HEK293 (cell line): ENCODE measurements around the gene ENTPD3.

Experiments used
- CTCF ChIA-PET: fragments of 350-600 bp; formaldehyde crosslinking; extraction: SDS; loops from one replicate; lab custom pipeline; 2021; ENCODE audit warnings: antibody characterized with exemption; lab: Yijun Ruan, JAX
- POLR2A ChIA-PET: fragments of 300-600 bp; formaldehyde crosslinking; extraction: SDS; loops from one replicate; lab custom pipeline; 2020; ENCODE audit warnings: antibody characterized with exemption, inconsistent platforms; lab: Yijun Ruan, JAX
- H3K27ac ChIP-seq: fragments of 200-500 bp; sonication (Bioruptor generic); 2 replicates; pipeline ENCODE4 v1.5.1; 2014; ENCODE audit warnings: low read depth, low read length, control low read depth, inconsistent platforms; ENCODE audit errors: extremely low read depth
- H3K36me3 ChIP-seq, 2 experiments: fragments of 200-500 bp in 1 of 2; sonication (Bioruptor generic) in 1 of 2; 1 replicate in 1 of 2; 2 replicates in 1 of 2; pipeline ENCODE4 v1.5.1; 2014 to 2017; ENCODE audit warnings: inconsistent platforms in 2 of 2, low read length in 2 of 2; ENCODE audit not compliant: control insufficient read depth in 2 of 2, insufficient read depth in 1 of 2
- H3K4me1 ChIP-seq: fragments of 200-500 bp; sonication (Bioruptor generic); 2 replicates; pipeline ENCODE4 v1.5.1; 2014; ENCODE audit warnings: mild to moderate bottlenecking, low read length, inconsistent platforms; ENCODE audit not compliant: control insufficient read depth, insufficient read depth
- H3K4me3 ChIP-seq: 2 replicates; pipeline ENCODE4 v1.5.1; 2011; ENCODE audit warnings: low read depth, mild to moderate bottlenecking, control low read depth, low read length, moderate library complexity
- H3K9me3 ChIP-seq: fragments of 200-500 bp; sonication (Bioruptor generic); 2 replicates; pipeline ENCODE4 v1.5.1; 2014; ENCODE audit warnings: low read depth, low read length, inconsistent platforms; ENCODE audit not compliant: control insufficient read depth, insufficient read depth
- BCL11B ChIP-seq: fragments of 450-650 bp; formaldehyde crosslinking; IDR thresholded peaks from 2 replicates; pipeline ENCODE4 v1.5.1; 2016; ENCODE audit warnings: low read depth, missing biosample characterization, missing genetic modification characterization
- GLI2 ChIP-seq: fragments of 450-650 bp; formaldehyde crosslinking; IDR thresholded peaks from 2 replicates; pipeline ENCODE4; 2017; ENCODE audit warnings: missing biosample characterization, missing genetic modification characterization, low read depth, borderline replicate concordance
- INSM2 ChIP-seq: fragments of 450-650 bp; formaldehyde crosslinking; IDR thresholded peaks from 2 replicates; pipeline ENCODE4 v1.5.1; 2016; ENCODE audit warnings: missing biosample characterization, missing genetic modification characterization
- PRDM6 ChIP-seq: fragments of 450-650 bp; formaldehyde crosslinking; IDR thresholded peaks from 2 replicates; pipeline ENCODE4 v1.5.1; 2017; ENCODE audit warnings: missing biosample characterization, missing genetic modification characterization
- YY2 ChIP-seq: fragments of 450-650 bp; formaldehyde crosslinking; IDR thresholded peaks from 2 replicates; pipeline ENCODE4 v1.5.1; 2016; ENCODE audit warnings: missing biosample characterization, missing genetic modification characterization
- ZNF112 ChIP-seq: fragments of 450-650 bp; formaldehyde crosslinking; IDR thresholded peaks from 2 replicates; pipeline ENCODE4 v1.5.0; 2017; ENCODE audit warnings: missing biosample characterization, missing genetic modification characterization
- ZNF132 ChIP-seq: fragments of 450-650 bp; formaldehyde crosslinking; IDR thresholded peaks from 2 replicates; pipeline ENCODE4 v1.5.1; 2017; ENCODE audit warnings: missing biosample characterization, missing genetic modification characterization, borderline replicate concordance
- ZNF155 ChIP-seq: fragments of 450-650 bp; formaldehyde crosslinking; IDR thresholded peaks from 2 replicates; pipeline ENCODE4 v1.5.1; 2016; ENCODE audit warnings: missing biosample characterization, missing genetic modification characterization
- ZNF266 ChIP-seq: fragments of 450-650 bp; formaldehyde crosslinking; IDR thresholded peaks from 2 replicates; pipeline ENCODE4 v1.5.1; 2016; ENCODE audit warnings: missing biosample characterization, missing genetic modification characterization, low read depth
- ZNF350 ChIP-seq: fragments of 450-650 bp; formaldehyde crosslinking; IDR thresholded peaks from 2 replicates; pipeline ENCODE4 v1.5.0; 2017; ENCODE audit warnings: missing biosample characterization, mild to moderate bottlenecking, missing genetic modification characterization
- ZNF473 ChIP-seq: fragments of 450-650 bp; formaldehyde crosslinking; IDR thresholded peaks from 2 replicates; pipeline ENCODE4 v1.5.1; 2017; ENCODE audit warnings: missing biosample characterization, missing genetic modification characterization
- ZNF488 ChIP-seq: fragments of 450-650 bp; formaldehyde crosslinking; IDR thresholded peaks from 2 replicates; pipeline ENCODE4 v1.5.1; 2016; ENCODE audit warnings: missing biosample characterization, missing genetic modification characterization
- ZNF521 ChIP-seq: fragments of 450-650 bp; formaldehyde crosslinking; IDR thresholded peaks from 2 replicates; pipeline ENCODE4 v1.5.1; 2017; ENCODE audit warnings: missing biosample characterization, mild to moderate bottlenecking, missing genetic modification characterization
- ZNF571 ChIP-seq: fragments of 450-650 bp; formaldehyde crosslinking; IDR thresholded peaks from 2 replicates; pipeline ENCODE4 v1.5.0; 2017; ENCODE audit warnings: missing biosample characterization, missing genetic modification characterization
- ZNF600 ChIP-seq: fragments of 450-650 bp; formaldehyde crosslinking; IDR thresholded peaks from 2 replicates; pipeline ENCODE4 v1.5.1; 2016; ENCODE audit warnings: missing biosample characterization, missing genetic modification characterization
- ZNF660 ChIP-seq: fragments of 450-650 bp; IDR thresholded peaks from 2 replicates; pipeline ENCODE4 v1.5.1; 2018; ENCODE audit warnings: missing biosample characterization, mild to moderate bottlenecking, missing genetic modification characterization
- ZNF843 ChIP-seq: fragments of 450-650 bp; formaldehyde crosslinking; IDR thresholded peaks from 2 replicates; pipeline ENCODE4 v1.5.1; 2016; ENCODE audit warnings: missing biosample characterization, missing genetic modification characterization
- ZSCAN23 ChIP-seq: fragments of 450-650 bp; formaldehyde crosslinking; IDR thresholded peaks from 2 replicates; pipeline ENCODE4 v1.5.1; 2016; ENCODE audit warnings: missing biosample characterization, missing genetic modification characterization
- TF ChIP-seq, protein P1 (sequence below): fragments of 450-650 bp; formaldehyde crosslinking; IDR thresholded peaks from 2 replicates; pipeline ENCODE4 v1.5.1; 2016; ENCODE audit warnings: missing biosample characterization, missing genetic modification characterization
- TF ChIP-seq, protein P2 (sequence below): fragments of 450-650 bp; formaldehyde crosslinking; IDR thresholded peaks from 2 replicates; pipeline ENCODE4 v1.5.1; 2016; ENCODE audit warnings: missing biosample characterization, missing genetic modification characterization
- TF ChIP-seq, protein P3 (sequence below): fragments of 450-650 bp; formaldehyde crosslinking; IDR thresholded peaks from 2 replicates; pipeline ENCODE4 v1.5.1; 2016; ENCODE audit warnings: missing biosample characterization, missing genetic modification characterization

ENTPD3 gene

DNA sequence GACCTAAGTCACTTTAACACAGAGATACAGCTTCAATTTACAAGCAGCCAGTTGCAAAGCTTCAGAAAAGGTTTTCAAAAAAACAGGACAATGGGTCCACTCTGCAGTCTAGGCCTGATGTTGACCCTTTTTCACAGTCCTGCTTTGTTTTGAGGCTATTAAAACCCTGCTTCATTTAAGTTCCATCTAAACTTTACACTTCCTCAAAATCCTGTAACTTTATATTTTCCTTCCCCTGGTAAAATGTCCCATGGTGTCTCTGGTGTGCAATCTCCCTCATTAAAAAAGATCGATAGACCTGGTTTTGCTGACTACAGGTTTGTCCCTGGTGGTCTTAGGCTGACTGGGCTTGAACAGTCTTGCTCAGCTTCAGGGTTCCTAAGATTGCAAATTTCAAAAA lies 65.1 kb downstream of the ENTPD3 start:
- peaks cover 0 to 3% of the 10 kb centered on the region in 2 experiments; a peak in 1 of 3 replicates for H3K36me3 ChIP-seq
- POLR2A ChIA-PET, result interaction anchor here (0.6 to 1.8 kb wide), 3 partner anchors 60 to 242 kb away, joined by 3 to 7 read pairs (median 6); partner anchors contain the start of gene ZNF621
- TF ChIP-seq ZNF571 (tag by site-specific recombination) (no peak), ZNF155 (tag by site-specific recombination) (no peak), ZNF132 (tag by site-specific recombination) (no peak), ZNF350 (no peak), ZNF521 (tag by site-specific recombination) (no peak), ZNF660 (no peak), ZNF600 (tag by site-specific recombination) (no peak), ZNF266 (no peak), ZNF473 (no peak), ZNF112 (no peak), ZNF488 (tag by site-specific recombination) (no peak), YY2 (no peak), BCL11B (no peak)
- TF ChIP-seq, protein P1, sequence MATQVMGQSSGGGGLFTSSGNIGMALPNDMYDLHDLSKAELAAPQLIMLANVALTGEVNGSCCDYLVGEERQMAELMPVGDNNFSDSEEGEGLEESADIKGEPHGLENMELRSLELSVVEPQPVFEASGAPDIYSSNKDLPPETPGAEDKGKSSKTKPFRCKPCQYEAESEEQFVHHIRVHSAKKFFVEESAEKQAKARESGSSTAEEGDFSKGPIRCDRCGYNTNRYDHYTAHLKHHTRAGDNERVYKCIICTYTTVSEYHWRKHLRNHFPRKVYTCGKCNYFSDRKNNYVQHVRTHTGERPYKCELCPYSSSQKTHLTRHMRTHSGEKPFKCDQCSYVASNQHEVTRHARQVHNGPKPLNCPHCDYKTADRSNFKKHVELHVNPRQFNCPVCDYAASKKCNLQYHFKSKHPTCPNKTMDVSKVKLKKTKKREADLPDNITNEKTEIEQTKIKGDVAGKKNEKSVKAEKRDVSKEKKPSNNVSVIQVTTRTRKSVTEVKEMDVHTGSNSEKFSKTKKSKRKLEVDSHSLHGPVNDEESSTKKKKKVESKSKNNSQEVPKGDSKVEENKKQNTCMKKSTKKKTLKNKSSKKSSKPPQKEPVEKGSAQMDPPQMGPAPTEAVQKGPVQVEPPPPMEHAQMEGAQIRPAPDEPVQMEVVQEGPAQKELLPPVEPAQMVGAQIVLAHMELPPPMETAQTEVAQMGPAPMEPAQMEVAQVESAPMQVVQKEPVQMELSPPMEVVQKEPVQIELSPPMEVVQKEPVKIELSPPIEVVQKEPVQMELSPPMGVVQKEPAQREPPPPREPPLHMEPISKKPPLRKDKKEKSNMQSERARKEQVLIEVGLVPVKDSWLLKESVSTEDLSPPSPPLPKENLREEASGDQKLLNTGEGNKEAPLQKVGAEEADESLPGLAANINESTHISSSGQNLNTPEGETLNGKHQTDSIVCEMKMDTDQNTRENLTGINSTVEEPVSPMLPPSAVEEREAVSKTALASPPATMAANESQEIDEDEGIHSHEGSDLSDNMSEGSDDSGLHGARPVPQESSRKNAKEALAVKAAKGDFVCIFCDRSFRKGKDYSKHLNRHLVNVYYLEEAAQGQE, result no peak
- TF ChIP-seq, protein P2, sequence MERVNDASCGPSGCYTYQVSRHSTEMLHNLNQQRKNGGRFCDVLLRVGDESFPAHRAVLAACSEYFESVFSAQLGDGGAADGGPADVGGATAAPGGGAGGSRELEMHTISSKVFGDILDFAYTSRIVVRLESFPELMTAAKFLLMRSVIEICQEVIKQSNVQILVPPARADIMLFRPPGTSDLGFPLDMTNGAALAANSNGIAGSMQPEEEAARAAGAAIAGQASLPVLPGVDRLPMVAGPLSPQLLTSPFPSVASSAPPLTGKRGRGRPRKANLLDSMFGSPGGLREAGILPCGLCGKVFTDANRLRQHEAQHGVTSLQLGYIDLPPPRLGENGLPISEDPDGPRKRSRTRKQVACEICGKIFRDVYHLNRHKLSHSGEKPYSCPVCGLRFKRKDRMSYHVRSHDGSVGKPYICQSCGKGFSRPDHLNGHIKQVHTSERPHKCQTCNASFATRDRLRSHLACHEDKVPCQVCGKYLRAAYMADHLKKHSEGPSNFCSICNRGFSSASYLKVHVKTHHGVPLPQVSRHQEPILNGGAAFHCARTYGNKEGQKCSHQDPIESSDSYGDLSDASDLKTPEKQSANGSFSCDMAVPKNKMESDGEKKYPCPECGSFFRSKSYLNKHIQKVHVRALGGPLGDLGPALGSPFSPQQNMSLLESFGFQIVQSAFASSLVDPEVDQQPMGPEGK (tag by site-specific recombination), result no peak
- CTCF ChIA-PET, result interaction anchor here (0.6 kb wide), 1 partner anchor 143 kb away, joined by 4 read pairs; no protein-coding TSS in a partner anchor
- H3K4me1 ChIP-seq, result no peaks in the 10 kb centered on the region
- H3K27ac ChIP-seq, result no peak overlapping the region
- no peaks in the 10 kb centered on the region for H3K9me3 ChIP-seq
- H3K4me3 ChIP-seq, result no peak overlapping the region

DNA sequence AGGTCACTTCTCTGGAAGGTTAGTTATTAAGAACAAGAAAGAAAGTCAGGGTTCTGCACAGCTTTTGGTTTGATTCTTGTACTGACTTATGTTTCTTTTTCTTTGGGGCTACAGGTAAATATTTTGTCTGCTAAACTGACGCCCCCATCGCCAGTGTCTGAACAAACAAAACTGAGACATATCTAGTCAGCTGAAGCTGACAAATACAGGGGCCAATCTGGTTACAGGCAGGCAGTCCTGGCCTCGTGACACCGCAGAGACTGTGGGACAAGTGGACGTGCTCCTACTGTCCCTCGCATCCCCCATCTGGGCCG lies 65.5 kb downstream of the ENTPD3 start:
- CTCF ChIA-PET, result interaction anchor here (1.0 kb wide), 1 partner anchor 125 kb away, joined by 3 read pairs; no protein-coding TSS in a partner anchor
- Histone ChIP-seq H3K4me3 (peak overlapping the region; percentile 83), H3K27ac (peak overlapping the region; percentile 35; the same call in 1 of the 2 replicates), H3K9me3 (no peaks in the 10 kb centered on the region), H3K4me1 (no peaks in the 10 kb centered on the region), H3K36me3 (peaks cover 0 to 3% of the 10 kb centered on the region in 2 experiments; a peak in 1 of 3 replicates)
- POLR2A ChIA-PET, result interaction anchor here (0.6 to 1.8 kb wide), 3 partner anchors 60 to 241 kb away, joined by 3 to 7 read pairs (median 6); partner anchors contain the start of gene ZNF621
- TF ChIP-seq GLI2, result no peak
- no peak for TF ChIP-seq PRDM6 (tag by site-specific recombination)
- no peak for TF ChIP-seq ZSCAN23 (tag by site-specific recombination)
- TF ChIP-seq, protein P2 (tag by site-specific recombination), result no peak
- TF ChIP-seq ZNF843 (tag by site-specific recombination), result no peak
- no peak for TF ChIP-seq INSM2 (tag by site-specific recombination)
- TF ChIP-seq, protein P3, sequence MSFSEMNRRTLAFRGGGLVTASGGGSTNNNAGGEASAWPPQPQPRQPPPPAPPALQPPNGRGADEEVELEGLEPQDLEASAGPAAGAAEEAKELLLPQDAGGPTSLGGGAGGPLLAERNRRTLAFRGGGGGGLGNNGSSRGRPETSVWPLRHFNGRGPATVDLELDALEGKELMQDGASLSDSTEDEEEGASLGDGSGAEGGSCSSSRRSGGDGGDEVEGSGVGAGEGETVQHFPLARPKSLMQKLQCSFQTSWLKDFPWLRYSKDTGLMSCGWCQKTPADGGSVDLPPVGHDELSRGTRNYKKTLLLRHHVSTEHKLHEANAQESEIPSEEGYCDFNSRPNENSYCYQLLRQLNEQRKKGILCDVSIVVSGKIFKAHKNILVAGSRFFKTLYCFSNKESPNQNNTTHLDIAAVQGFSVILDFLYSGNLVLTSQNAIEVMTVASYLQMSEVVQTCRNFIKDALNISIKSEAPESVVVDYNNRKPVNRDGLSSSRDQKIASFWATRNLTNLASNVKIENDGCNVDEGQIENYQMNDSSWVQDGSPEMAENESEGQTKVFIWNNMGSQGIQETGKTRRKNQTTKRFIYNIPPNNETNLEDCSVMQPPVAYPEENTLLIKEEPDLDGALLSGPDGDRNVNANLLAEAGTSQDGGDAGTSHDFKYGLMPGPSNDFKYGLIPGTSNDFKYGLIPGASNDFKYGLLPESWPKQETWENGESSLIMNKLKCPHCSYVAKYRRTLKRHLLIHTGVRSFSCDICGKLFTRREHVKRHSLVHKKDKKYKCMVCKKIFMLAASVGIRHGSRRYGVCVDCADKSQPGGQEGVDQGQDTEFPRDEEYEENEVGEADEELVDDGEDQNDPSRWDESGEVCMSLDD (tag by site-specific recombination), result no peak
